ENCODE results near the gene SLU7. TPM values are rescaled to one million over a fixed set of nuclear protein-coding genes. Genes with fewer than 3 reads are reported as not detected.
A peak's percentile ranks its signal among the peaks of the same experiment; 100 is the strongest.

The SLU7 gene
- total RNA-seq, 1 donor from 2014 or later = 44.7 TPM

GRCh38 chr5:160421625-160422258 is 2.9 kb upstream of the SLU7 start, which contains the start of gene PTTG1:
Gene PTTG1 (plus strand): TSS chr5:160421855. CDS start chr5:160422313, 458 bp downstream.
- no peak within 1 kb of the TSS for H3K27ac Mint-ChIP-seq (ENCODE audit: unreplicated experiment)
- no peak for TF ChIP-seq CTCF (IDR thresholded peaks at IDR 0.05; ENCODE audit: partially characterized antibody, unreplicated experiment)
- DNase-seq = peak; percentile 97
- H3K4me1 Mint-ChIP-seq (ENCODE audit: low read depth, unreplicated experiment) = peaks cover 21% of the 10 kb centered on the region
- peaks cover 6% of the 10 kb centered on the region for H3K27me3 Mint-ChIP-seq (ENCODE audit: unreplicated experiment)
- no peaks in the 10 kb centered on the region for H3K36me3 Mint-ChIP-seq (ENCODE audit: unreplicated experiment)
- peaks cover 3% of the 10 kb centered on the region for H3K9me3 Mint-ChIP-seq (ENCODE audit: unreplicated experiment)
- peak within 1 kb of the TSS; percentile 82 for H3K4me3 Mint-ChIP-seq (ENCODE audit: unreplicated experiment)

- Mint-ChIP-seq H3K4me1 (ENCODE audit: low read depth, unreplicated experiment) (peaks cover 21% of the 10 kb centered on the region), H3K27ac (ENCODE audit: unreplicated experiment) (peak overlapping the region; percentile 69), H3K4me3 (ENCODE audit: unreplicated experiment) (peak overlapping the region; percentile 96), H3K9me3 (ENCODE audit: unreplicated experiment) (peaks cover 3% of the 10 kb centered on the region), H3K36me3 (ENCODE audit: unreplicated experiment) (no peaks in the 10 kb centered on the region), H3K27me3 (ENCODE audit: unreplicated experiment) (peaks cover 6% of the 10 kb centered on the region)
- TF ChIP-seq CTCF (IDR thresholded peaks at IDR 0.05; ENCODE audit: partially characterized antibody, unreplicated experiment) = no peak
- DNase-seq = no peak
Observed at GRCh38 chr5:160420331-160420610, 1.4 kb upstream of the SLU7 start.

- H3K4me3 Mint-ChIP-seq (ENCODE audit: unreplicated experiment) = peak overlapping the region; percentile 96
- H3K9me3 Mint-ChIP-seq (ENCODE audit: unreplicated experiment) = peaks cover 3% of the 10 kb centered on the region
- no peak for DNase-seq
- peaks cover 6% of the 10 kb centered on the region for H3K27me3 Mint-ChIP-seq (ENCODE audit: unreplicated experiment)
- no peaks in the 10 kb centered on the region for H3K36me3 Mint-ChIP-seq (ENCODE audit: unreplicated experiment)
- H3K4me1 Mint-ChIP-seq (ENCODE audit: low read depth, unreplicated experiment) = peaks cover 21% of the 10 kb centered on the region
- peak overlapping the region; percentile 69 for H3K27ac Mint-ChIP-seq (ENCODE audit: unreplicated experiment)
- no peak for TF ChIP-seq CTCF (IDR thresholded peaks at IDR 0.05; ENCODE audit: partially characterized antibody, unreplicated experiment)
Observed at GRCh38 chr5:160419458-160420330, 813 bp upstream of the SLU7 start.

GRCh38 chr5:160399402-160400353 is 19.2 kb downstream of the SLU7 start, which contains the start of gene FAM200C:
Gene FAM200C (minus strand): TSS chr5:160400054. CDS start chr5:160395490, 4,564 bp downstream.
- no peak for TF ChIP-seq CTCF (IDR thresholded peaks at IDR 0.05; ENCODE audit: partially characterized antibody, unreplicated experiment)
- no peaks in the 10 kb centered on the region for H3K36me3 Mint-ChIP-seq (ENCODE audit: unreplicated experiment)
- peaks cover 10% of the 10 kb centered on the region for H3K9me3 Mint-ChIP-seq (ENCODE audit: unreplicated experiment)
- peak within 1 kb of the TSS; percentile 92 for H3K4me3 Mint-ChIP-seq (ENCODE audit: unreplicated experiment)
- peaks cover 6% of the 10 kb centered on the region for H3K27me3 Mint-ChIP-seq (ENCODE audit: unreplicated experiment)
- peaks cover 13% of the 10 kb centered on the region for H3K4me1 Mint-ChIP-seq (ENCODE audit: low read depth, unreplicated experiment)
- H3K27ac Mint-ChIP-seq (ENCODE audit: unreplicated experiment) = peak within 1 kb of the TSS; percentile 97
- DNase-seq = peak; percentile 95

Measured in glutamatergic neuron (in vitro differentiated cells).